Measurements from ENCODE around the gene TRIM14.
A peak's percentile ranks its signal among the peaks of the same experiment; 100 is the strongest.
"Not testable (repeated sequence)": the region's sequence is repeated elsewhere in the genome, so short reads cannot be mapped to it uniquely, and the experiment has no call there.

Gene TRIM14

DNA sequence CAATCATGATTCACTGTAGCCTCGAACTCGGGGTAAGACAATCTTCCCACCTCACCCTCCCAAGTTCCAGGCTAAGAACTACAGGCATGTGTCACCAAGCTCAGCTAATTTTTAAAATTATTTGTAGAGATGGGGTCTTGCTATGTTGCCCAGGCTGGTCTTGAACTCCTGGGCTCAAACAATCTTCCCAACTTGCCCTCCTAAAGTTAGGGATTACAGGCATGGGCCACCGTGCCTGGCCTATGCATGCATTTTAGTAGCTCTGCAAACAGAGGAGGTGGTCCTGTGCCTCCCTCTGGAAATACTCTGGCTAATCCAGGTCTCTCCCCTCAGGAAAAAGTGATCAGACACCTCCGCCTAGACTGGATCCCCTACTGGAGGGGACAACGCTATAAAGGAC is 21.5 kb upstream of the TRIM14 start:
- DNase-seq = no peak

DNA sequence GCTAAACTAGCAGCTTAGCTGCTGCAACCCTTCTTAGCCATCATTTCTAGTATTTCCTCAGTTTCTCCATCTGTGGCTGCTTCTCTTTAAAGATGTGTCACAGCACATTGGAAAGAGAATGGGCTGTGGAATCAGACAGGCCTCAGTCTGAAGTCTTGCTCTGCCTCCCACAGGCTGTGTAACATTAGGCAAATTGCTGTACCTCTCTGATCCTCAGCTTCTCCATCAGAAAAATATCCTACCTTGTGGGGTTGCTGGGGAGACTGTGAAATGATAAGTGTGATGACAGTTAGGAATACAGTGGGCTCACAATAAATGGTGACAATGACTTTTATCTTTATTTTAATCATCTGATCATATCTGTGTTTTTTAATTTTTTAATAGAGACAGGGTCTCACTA is 17.5 kb upstream of the TRIM14 start:
- no peak for DNase-seq

DNA sequence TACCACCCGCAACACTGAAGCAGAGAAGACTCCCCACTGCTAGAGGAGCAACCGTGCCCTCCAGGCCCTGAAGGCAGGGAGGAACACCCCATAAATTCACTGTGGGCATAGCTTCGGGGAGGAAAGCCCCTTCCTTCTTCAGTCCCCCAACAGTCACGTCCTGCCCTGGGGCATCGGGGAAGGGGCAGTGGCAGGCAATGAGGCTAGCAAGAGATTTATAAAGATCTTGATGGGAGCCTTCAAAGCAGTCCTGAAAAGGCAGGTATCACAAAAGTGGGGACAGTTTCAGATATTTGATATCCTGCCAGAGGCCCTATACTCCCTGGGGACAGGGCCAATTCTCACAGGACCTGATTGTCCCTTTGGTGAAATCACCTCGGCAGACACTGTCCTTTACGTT is 16.9 kb upstream of the TRIM14 start:
- no peak for DNase-seq

DNA sequence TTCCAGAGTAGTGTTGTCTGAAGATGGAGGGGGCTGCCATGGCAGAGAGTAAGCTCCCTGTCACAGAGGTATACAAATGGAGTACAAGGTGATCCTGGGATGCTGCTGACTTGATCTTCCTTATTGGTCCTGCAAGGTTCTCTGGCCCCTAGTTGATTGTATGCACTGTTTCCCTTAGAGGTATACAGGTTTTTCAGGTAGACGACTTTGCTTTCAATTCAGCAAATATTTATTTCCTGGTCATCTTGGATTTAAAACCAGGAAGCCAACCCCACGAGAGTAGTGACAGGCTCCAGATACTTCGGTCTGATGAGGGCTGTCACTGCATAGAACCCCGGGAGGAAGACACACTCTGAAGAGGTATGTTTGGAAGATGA is 16.5 kb upstream of the TRIM14 start:
- DNase-seq = no peak

DNA sequence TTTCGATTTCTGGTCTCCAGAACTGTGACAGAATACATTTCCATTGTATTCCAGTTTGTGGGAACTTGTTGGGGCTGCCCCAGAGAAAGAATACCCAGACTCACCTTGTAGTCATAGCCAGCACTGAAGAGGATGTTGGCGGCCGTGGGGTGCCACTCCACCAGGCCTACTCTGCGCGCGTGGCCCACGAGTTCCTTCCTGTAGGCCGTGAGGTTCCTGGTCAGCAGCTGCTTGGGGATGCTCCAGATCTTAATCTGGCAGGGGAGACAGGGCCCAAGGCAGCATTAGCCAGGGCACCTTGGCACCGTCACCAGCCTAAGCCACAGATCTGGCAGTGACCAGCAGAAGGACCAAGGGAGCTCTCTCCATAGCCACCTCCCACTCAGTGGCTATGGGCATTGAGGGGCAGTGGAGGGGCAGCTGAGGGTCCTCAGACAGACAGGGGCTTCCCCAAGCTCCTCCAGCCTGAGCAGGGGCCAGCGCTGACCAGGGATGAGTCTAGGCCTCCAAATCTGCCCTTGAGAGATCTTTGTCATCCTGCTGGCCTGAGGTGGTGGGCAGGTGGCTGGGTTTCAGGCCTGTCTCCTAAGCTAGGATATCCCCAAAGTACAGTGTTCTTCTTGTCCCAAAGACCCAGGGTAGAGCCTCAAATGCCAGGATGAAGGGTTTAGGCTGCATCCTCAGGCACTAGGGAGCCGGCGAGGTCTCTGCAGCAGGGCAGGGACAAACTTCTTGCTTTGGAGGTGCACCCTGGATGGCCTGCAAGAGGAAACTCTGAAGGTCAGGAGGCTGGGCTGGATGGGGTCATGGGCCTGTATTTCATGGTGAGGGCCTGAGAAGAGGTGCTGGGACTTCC is 15.9 kb upstream of the TRIM14 start:
- no peak for DNase-seq

DNA sequence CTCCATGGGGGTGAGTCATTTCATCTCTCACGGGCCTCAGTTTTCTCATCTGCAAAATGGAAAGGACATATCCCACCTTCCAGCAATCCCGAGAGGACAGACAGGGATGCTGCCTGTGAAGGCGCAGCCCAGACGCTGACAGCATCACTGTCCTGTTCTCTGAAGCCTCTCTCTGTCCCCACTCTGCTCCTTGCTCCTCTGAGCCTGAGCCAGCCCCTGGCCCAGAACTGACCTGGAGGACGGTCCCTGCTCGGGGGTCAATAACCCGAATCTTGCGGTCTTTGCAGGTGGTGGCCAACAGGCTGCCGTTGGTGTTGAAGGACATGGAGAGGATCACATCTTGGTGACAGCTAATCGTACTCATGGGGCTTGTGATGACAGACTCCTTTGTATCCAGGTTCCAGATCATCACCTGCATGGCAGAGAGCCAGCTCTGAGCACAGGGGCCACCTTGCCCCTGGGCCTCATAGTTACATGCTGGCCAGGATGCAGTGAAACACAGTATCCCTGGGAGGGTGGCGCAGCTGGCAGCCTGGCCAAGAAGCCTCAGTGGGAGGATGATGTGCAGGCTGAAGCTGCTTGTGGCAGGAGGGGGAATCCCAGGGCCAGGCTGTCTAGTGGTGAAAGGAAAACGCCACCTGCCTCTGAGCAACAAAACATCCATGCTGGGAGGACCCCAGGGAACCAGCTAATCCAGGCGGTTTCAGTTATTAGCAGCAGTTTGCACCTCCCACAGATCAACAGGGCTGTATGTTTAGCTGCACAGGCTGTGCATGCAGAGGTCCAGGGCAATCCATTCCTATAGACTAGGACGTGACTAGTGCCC is 14.0 kb upstream of the TRIM14 start:
- DNase-seq = no peak

DNA sequence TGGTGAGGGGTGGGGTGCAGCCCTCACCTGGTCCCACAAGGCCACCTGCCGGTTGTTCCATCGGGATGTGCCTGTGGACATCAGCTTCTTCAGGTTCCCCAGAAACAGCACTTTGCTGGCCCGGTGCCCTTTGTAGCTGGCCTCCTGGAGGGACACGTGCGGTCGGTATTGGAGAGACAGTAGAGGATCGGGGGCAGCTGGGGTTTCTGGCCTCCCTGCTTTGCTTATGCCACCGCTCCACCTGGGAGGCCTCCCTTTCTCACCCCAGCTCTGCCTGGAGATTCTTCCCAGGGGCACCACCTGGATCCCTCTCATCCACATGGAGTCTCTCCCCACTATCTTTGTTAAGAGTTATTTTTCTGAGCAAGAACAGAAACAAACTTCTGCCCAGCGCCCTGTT is 13.1 kb upstream of the TRIM14 start:
- no peak for DNase-seq

DNA sequence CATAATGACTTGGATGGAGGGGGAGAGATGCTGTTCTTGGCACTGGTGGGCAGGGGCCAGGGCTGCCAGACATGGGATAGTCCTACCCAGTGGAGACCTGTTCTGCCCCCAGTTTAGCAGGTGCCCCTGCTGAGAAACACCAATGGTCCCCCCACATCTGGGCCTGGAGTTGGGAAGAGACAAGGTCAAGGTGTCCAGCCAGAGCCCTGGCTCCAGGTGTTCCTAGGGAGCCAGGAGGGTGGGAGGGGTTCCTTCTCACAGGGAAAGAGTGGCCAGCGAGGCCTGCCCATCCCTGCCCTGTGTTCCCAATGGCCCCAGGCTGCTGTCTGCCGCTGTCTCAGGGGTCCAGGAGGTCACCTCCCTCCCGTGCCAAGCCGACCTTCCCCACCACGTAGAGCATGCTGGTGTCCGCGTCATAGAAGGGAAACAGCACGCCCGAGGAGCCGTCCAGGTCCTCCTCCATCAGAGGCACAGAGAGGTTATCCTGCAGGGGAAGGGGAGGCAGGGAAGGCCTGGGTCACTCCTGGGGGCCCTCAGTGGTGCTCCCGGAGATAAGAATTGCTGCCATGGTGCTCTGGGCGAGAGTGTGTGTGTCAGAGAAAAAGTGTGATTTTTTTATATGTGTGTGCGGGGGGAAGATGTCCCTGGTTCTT is 11.7 kb upstream of the TRIM14 start:
- no peak for DNase-seq

DNA sequence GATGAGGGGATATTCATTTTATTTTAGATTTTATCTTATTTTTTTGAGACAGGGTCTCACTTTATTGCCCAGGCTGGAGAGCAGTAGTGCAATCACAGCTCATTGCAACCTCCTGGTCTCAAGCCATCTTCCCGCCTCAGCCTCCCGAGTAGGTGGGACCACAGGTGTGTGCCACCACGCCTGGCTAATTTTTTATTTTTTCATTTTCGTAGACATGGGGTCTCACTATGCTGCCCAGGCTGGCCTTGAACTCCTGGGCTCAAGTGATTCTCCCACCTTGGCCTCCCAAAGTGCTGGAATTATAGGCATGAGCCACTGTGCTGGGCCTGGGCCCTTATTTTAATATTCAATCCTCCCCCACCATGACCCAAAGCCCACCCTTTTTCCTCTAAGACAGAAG is 11.0 kb upstream of the TRIM14 start:
- not testable (repeated sequence) for DNase-seq

DNA sequence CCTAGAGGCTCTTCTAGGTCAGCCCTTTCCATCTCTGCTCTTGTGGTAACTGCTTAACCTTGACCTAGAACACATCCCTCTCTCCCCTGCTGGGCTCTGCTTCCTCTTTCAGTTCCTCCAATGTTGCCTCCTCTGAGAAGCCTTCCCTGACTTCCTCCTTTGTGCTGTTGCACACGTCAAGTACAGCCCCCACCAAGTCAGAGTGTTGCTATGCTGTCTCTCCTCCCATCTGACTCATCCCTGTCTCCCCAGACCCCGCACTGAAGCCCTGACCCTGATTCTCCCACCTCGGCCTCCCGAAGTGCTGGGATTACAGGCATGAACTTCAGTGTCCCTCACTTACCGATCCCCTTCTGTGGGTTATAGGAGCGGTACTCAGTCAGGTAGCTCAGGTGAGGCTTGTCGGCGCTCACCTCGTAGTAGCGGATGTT is 10.4 kb upstream of the TRIM14 start:
- DNase-seq = no peak

DNA sequence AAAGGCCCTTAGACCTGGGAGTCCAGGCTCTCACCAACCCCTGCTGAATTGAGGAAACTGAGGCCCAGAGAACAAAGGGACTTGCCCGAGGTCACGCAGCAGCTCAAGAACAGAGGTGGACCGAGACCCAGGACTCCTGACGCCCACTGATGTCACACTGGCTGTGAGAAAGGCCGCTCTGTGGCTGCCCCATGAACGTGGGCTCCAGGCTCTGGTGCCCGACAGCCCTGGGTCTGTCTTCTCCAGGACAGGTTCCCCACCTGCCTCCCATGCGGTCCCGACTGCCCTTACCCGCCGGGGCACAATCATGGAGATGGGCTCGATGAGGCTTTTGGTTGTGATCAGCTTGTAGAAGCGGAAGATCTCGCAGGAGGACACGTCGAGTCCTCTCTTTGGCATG is 9.3 kb upstream of the TRIM14 start:
- DNase-seq = no peak

DNA sequence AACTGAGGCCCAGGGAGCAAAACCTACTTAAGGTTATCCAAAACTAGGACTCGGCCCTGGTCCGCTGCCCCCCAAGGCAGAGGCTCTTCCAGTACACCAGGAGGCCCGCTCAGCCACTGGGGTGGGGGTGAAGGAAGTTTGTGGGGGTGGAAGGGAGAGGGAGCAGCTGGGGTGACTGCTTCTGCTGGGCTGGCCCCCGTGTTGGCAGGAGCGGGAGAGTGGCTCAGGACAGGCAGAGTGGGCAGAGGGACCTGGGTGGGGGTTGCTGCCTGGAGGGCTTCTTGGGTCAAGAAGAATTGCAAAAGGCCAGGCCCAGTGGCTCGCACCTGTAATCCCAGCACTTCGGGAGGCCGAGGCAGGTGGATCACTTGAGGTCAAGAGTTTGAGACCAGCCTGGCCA is 8.2 kb upstream of the TRIM14 start:
- DNase-seq = no peak

DNA sequence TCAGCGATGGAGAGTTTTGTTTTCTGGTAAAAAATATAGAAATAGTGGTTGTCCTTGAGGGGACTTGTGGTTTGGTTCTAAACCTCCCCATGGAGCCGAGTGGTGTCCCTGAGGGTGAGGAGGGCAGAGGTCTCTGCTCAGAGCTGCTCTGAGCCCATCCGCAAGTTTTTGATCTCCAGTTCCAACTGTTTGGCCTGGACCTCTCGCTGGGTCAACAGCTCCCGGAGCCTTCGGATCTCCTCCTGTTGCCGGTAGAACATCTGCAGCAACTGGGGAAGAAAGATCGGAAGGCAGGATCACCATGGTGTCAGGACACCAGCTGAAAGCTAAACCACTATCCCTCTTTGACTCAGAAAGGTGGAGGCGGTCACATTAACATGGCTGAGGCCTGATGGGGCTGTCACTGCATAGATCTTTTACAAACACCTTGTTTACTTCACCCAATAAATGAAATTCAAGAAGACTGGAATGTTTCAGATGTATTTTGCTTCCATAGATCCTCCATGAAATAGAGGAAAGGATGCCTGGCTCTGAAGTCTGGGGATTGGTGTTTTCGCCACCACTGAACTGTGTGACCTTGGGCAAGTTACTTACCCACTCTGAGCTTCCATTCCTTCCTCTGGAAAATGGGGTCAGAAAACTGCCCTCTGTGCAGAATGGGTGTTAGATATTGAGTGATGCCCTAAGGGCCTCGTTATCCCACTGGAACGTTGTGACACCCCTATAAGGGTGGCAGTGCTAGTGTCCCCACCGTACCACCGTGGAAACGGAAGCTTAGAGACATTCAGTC is 5.8 kb upstream of the TRIM14 start:
- no peak for DNase-seq

DNA sequence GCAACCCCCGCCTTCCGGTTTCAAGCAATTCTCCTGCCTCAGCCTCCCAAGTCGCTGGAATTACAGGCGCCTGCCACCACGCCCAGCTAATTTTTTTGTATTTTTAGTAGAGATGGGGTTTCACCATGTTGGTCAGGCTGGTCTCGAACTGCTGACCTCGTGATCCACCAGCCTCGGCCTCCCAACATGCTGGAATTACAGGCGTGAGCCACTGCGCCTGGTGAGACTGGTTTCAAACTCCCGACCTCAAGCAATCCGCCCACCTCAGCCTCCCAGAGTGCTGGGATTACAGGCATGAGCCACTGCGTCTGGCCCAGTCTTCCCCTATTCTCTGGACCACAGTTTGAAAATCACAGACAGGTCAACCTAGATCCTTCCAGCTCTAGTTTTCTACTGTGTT is 5.1 kb upstream of the TRIM14 start:
- DNase-seq = not testable (repeated sequence)

DNA sequence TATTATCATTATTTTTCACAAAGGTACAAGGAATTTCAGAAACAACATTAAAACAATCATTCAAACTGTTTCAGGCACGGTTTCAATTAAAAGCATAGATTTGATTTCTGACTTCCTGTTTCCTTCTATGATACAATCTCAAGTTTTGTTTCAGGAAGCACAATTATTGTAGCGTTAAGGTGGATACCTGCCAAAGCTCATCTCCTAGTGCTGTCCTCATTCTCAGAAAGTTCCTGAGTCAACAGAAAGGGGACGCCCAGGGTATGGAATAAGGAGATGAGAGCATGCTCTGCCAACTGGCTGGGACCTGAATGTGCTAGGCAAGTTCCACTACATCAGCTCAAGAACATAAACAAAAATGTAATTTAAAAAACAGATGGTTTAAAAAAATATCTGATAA is 2.0 kb upstream of the TRIM14 start:
- DNase-seq = no peak

DNA sequence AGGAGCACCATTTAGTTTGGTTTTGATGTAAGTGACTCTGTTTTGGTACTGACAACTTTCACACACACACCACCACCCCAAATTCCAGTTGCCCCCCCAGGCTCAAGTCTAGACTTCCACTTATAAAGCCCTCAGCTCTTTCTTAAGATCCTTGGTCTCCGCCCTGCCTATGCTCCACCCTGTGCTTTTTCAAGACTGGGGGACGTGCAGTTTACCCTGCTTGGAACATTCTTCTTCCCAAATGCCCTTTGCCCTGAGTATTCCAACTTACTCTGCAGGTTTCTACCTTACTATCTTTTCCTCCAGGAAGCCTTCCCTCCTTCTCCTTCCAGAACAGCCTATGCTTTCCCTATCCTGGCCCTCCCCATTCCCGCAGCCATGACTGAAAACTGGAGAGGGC is 1.5 kb upstream of the TRIM14 start:
- no peak for DNase-seq

DNA sequence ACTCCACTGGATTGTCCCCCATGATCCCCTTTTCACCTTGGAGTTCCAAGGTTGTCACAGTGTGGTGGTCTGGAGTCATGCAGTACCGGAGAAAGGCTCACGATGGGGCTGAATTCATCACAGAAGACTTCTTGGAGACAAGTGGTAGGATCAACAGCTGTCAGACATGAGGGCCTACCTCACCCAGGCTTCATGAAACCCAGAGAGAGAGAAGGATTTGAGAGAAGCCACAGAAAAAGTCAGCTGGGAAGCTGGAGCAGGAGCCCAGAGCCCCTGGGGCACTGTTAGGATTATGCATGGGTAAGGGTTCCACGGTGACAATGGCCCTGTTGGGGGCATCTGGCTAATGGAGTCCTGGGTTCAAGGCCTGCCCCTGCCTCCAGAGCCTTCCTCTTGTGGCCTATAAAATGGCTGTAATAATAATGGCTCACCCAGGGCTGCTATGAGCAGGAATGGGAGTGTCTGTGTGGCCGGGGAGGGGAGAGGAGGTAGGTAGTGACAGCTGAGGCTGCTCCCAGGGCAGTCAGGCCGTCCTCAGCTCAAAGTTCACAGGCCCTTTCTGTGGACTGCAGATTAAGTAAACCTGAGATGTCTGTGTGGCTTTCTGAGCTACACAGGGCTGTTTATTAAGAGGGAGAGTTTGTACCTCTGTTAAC is 910 bp downstream of the TRIM14 start:
- DNase-seq = peak; percentile 27

DNA sequence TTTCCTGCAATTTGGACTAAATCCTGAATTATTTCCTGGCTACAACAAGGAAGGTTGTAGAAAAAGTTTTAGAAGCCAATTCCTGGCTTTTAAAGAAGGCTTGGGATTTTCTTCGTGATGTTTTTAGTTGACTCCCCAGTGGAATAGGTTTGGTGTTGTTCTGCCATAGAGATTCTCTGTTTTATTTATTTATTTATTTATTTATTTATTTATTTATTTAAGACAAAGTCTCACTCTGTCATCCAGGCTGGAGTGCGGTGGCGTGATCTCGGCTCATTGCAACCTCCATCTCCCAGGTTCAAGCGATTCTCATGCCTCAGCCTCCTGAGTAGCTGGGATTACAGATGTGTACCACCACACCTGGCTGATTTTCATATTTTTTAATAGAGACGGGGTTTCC is 1.9 kb downstream of the TRIM14 start:
- not testable (repeated sequence) for DNase-seq

DNA sequence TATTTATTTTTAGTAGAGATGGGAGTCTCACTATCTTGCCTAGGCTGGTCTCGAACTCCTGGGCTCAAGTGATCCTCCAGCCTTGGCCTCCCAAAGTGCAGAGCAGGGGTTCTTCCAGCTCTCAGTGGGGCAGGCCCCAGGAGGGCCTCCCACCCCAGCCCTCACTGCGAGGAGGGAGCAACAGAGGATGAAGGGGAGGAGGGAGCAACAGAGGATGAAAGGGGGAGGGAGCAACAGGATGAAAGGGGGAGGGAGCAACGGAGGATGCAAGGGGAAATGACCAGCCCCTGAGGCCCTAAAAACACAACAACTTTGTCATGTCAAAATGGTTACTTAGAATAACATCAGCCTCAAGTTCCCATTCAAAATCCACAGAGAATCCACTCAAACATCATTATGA is 10.0 kb downstream of the TRIM14 start:
- no peak for DNase-seq

DNA sequence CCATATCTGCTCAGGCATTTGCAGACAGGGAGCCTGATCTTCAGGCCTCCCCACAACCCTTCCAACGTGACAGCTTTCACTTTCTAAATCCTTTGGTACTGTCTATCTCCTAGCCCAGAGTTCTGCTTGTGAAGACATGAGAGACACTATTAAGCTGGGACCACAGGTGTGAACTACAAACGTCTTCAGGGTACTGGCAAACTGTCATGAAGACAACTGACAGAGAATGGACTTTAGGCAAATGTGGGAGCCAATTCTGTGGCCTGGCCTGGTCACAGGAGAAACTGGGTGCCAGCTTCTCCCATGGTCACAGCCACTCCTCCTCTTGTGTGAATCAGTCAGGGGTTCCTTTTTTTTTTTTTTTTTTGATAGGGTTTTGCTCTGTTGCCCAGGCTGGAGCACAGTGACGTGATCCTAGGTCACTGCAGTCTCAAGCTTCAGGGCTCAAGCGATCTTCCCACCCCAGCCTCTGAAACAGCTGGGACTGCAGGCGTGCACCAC is 10.4 kb downstream of the TRIM14 start:
- DNase-seq = no peak

DNA sequence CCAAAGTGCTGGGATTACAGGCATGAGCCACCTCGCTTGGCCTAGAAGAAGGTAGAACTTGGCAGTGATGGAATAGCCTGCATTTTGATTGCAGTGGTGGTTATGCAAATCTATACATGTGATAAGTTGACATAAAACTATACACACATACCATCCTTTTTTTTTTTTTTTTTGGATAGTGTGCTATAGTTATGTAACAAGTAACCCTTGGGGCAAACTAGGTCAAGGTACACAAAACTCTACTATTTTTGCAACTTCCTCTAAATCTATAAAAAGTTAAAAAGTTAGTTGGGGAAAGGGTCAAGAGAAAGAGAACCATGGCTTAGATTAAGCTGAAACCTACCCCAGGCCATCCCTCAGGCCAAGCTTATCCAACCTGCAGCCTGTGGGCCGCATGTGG is 11.1 kb downstream of the TRIM14 start:
- no peak for DNase-seq

DNA sequence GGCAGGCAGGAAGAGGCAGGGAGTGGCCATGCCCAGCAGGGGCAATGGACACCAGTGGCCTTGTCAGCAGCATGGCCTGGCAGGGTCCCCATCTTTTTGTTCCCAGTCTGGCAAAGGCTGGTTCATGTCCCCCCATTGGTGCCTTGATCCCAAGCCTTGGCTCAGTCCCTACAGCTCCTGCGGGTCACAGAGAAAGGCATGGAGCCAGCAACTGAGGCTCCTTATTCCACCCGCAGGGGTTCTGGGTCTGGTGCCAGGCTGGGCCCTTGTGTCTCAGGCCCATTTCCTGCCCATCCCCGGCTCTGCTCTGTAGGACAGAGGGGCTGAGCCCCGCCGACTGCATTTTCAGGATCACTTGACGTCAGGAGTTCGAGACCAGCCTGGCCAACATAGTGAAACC is 14.0 kb downstream of the TRIM14 start:
- no peak for DNase-seq
